BLaER1 treated with 17β-estradiol and CSF1 and Interleukin-3, amounts not matched to agents 10 nM and 100 nM (cell line): ENCODE results near the gene MAGOH.

Source experiments
- H3K27ac ChIP-seq, 11 experiments: shearing (Covaris generic); formaldehyde crosslinking; 2 replicates each; pipeline ENCODE4 v1.8.1; 2022
- H3K27me3 ChIP-seq, 11 experiments: shearing (Covaris generic); formaldehyde crosslinking; 2 replicates each; pipeline ENCODE4 v1.8.1; 2022
- H3K36me3 ChIP-seq, 11 experiments: shearing (Covaris generic); formaldehyde crosslinking; 2 replicates each; pipeline ENCODE4 v1.8.1; 2022
- H3K4me1 ChIP-seq, 10 experiments: shearing (Covaris generic); formaldehyde crosslinking; 2 replicates each; pipeline ENCODE4 v1.8.1; 2022
- H3K4me2 ChIP-seq, 11 experiments: shearing (Covaris generic); formaldehyde crosslinking; 2 replicates each; pipeline ENCODE4 v1.8.1; 2022
- H3K4me3 ChIP-seq, 10 experiments: shearing (Covaris generic); formaldehyde crosslinking; 2 replicates each; pipeline ENCODE4 v1.8.1; 2022
- H3K9ac ChIP-seq, 11 experiments: shearing (Covaris generic); formaldehyde crosslinking; 2 replicates each; pipeline ENCODE4 v1.8.1; 2022
- H3K9me3 ChIP-seq, 11 experiments: shearing (Covaris generic); formaldehyde crosslinking; replicated peaks in 1 of 11; 2 replicates each; pipeline ENCODE4 v1.8.1; 2022
- H4K20me1 ChIP-seq, 11 experiments: shearing (Covaris generic); formaldehyde crosslinking; 2 replicates each; pipeline ENCODE4 v1.8.1; 2022
- Cebpa-rat ChIP-seq, 11 experiments: shearing (Covaris generic); IDR thresholded peaks; 2 replicates each; pipeline ENCODE4 v1.8.1; 2022

MAGOH gene

DNA sequence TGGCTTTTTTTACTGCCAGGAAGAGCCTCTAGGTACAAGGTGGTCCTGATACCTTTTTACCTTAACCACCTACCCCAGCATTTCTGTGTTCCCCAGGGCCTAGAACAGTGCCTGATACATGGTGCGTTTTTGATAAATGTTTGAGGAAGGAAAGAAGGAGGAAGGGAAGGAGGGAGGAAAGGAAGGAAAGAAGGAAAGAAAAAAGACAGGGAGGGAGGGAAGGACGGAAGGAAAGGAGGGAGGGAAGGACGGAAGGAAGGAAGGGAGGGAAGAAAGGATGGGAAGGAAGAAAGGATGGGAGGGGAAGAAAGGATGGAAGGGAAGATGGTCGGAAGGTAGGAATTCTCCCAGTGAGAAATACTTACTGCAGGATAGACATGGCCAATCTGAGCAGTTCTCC is 12.0 kb upstream of the MAGOH start:
- TF ChIP-seq Cebpa-rat (IDR thresholded peaks at IDR 0.05), result no peak
- Histone ChIP-seq H3K9ac (no peak overlapping the region), H3K27ac (no peak overlapping the region), H3K36me3 (peaks cover 70 to 100% (median 96%) of the 10 kb centered on the region in 11 experiments), H3K4me1 (peaks cover 0 to 20% (median 16%) of the 10 kb centered on the region in 10 experiments; a peak in 16 of 20 replicates), H3K4me3 (no peak overlapping the region), H3K4me2 (no peak overlapping the region), H3K27me3 (no peaks in the 10 kb centered on the region), H3K9me3 (no peaks in the 10 kb centered on the region), H4K20me1 (peaks cover 0 to 8% (median 0%) of the 10 kb centered on the region in 11 experiments; a peak in 2 of 22 replicates)

DNA sequence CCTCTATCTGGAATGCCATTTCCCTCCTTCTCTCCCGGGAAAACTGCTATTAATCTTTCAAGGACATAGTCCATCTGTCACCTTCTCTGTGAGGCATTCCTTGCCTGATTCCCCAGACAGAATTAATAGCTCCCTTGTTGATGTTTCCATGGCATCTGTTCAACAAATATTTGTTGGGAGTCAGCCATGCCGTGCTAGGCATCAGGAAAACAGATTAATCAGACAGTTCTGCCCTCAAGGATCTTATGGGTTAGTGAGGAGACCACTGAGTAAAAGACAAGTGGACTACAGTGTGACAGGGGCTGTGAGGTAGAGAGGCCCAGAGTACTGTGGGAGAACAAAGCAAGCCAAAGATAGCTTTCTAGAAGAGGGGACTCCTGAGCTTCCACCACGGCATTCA is 11.4 kb upstream of the MAGOH start:
- Histone ChIP-seq H3K9me3 (no peaks in the 10 kb centered on the region), H3K4me1 (peaks cover 0 to 27% (median 16%) of the 10 kb centered on the region in 10 experiments; a peak in 16 of 20 replicates), H3K27me3 (no peaks in the 10 kb centered on the region), H4K20me1 (peaks cover 0 to 8% (median 0%) of the 10 kb centered on the region in 11 experiments; a peak in 2 of 22 replicates), H3K4me3 (no peak overlapping the region), H3K36me3 (peaks cover 64 to 100% (median 96%) of the 10 kb centered on the region in 11 experiments), H3K9ac (no peak overlapping the region), H3K27ac (no peak overlapping the region), H3K4me2 (no peak overlapping the region)
- TF ChIP-seq Cebpa-rat (IDR thresholded peaks at IDR 0.05), result no peak

DNA sequence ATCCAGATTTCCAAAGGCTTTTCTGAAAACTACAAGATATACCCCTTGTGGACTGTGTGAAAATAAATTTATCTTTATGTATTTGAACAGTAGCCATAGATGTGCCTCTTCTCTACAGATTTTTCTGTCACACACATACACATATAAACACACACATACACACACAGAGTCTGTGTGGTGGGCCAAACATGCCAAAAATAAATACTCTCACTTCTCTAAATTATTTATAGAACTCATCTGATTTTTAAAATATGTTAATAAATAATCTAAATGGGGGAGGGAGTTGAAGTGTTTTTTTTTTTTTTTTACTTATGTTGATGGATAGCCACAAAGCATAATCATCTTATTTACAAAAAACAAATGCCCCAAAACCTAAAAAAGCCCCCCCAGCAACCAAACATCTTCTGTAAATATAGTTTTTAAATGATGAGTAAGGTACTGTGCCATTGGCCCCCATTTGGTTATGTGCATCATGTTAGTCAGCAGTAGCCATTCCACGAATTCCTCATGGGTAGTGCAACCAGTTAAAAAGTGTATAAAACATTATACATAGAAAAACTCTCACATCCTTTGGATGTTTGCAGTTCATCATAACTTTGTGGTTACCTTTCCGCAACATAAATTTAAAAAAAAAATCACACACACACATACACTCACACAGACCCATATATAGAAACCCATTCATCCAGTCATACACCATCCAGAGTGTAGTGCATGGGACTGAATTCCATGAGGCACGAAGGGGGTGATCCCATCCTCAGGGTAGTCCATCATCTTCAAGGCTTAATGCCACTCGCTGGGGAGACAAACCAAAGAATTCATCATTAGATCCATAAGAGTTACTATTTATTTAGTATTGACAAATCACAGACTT is 8.2 kb upstream of the MAGOH start:
- peak overlapping the region in 1 of 11 experiments; percentile 1; a peak in 1 of 22 replicates for H3K27ac ChIP-seq
- no peak for TF ChIP-seq Cebpa-rat (IDR thresholded peaks at IDR 0.05)

DNA sequence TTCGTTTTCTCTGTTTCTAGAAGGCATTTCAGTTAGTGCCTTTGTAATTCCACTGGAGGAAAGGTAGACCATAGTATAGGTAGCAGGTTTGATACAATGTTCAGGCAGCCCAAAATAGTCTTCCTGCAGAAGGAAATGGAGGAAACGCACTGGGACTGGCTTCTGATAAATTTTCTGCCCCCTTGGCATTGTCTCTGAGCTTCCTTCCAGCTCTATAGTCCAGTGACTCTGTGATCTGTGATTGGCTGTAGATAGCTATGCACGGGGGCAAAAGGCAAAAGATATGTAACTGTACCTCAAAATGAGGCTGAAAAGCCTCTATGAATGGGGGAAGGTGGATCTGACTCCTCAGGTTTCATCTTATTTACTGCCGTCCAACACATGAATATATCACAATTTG is 5.8 kb upstream of the MAGOH start:
- H3K4me1 ChIP-seq, result peaks cover under 1 to 34% (median 19%) of the 10 kb centered on the region in 10 experiments; a peak in 18 of 20 replicates
- H3K36me3 ChIP-seq, result peaks cover 23 to 60% (median 52%) of the 10 kb centered on the region in 11 experiments
- no peak overlapping the region for H3K4me3 ChIP-seq
- H3K4me2 ChIP-seq, result peak overlapping the region in 2 of 11 experiments; percentile 13 to 20; a peak in 2 of 22 replicates
- H4K20me1 ChIP-seq, result peaks cover 0 to 2% (median 0%) of the 10 kb centered on the region in 11 experiments; a peak in 1 of 22 replicates
- H3K9me3 ChIP-seq, result no peaks in the 10 kb centered on the region
- H3K27me3 ChIP-seq, result no peaks in the 10 kb centered on the region
- H3K27ac ChIP-seq, result no peak overlapping the region
- H3K9ac ChIP-seq, result no peak overlapping the region
- no peak for TF ChIP-seq Cebpa-rat (IDR thresholded peaks at IDR 0.05)

More for the DNA sequence above, 8.2 kb upstream of the MAGOH start:
- Histone ChIP-seq H3K36me3 (peaks cover 46 to 84% (median 76%) of the 10 kb centered on the region in 11 experiments), H3K4me2 (peak overlapping the region in 8 of 11 experiments; percentile 20 to 55 (median 42); a peak in 13 of 22 replicates), H3K27me3 (no peaks in the 10 kb centered on the region), H3K9ac (no peak overlapping the region), H4K20me1 (peaks cover 0 to 8% (median 0%) of the 10 kb centered on the region in 11 experiments; a peak in 1 of 22 replicates), H3K4me1 (peaks cover 0 to 33% (median 17%) of the 10 kb centered on the region in 10 experiments; a peak in 16 of 20 replicates), H3K4me3 (no peak overlapping the region), H3K9me3 (no peaks in the 10 kb centered on the region)

DNA sequence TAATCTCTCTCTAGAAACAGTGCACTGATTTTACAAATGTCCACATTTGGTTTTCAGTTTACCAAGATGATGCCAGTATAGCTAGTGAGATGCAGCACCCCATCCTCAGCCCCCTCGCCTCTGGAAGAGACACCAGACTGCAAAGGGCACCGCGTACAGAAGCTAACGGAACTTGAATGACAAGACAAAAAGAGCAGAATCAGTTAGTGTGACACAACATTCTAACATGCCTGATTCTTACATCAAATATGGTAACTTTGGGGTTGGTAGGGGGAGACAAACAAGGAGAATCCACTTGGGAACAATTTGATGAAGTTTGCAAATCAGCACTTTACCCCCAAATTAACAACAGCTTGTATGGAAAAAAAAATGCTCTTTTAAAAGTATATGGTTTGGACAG is 4.1 kb upstream of the MAGOH start:
- H3K4me2 ChIP-seq, result no peak overlapping the region

DNA sequence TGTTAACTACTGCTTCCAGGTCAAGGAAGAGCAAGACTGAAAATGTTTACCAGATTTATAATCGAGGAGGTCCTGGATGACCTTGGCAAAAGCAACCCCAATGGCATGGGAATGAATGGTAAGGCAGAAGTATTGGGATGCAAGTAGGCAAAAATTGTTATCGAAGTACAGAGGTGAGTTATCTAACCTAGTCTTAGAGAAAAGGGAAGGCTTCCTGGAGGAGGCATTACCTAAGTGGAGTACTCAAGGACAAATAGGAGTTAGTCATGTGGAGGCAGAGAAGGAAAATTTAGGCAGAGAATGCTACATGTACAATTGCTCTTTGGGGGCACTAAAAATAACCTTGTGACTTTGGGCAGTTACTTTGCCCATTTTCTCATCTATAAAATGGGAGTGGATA is 3.5 kb upstream of the MAGOH start:
- Histone ChIP-seq H4K20me1 (peaks cover 0 to 13% (median 6%) of the 10 kb centered on the region in 11 experiments; a peak in 9 of 22 replicates), H3K4me2 (no peak overlapping the region), H3K4me3 (no peak overlapping the region), H3K9me3 (no peaks in the 10 kb centered on the region), H3K4me1 (peaks cover 14 to 42% (median 25%) of the 10 kb centered on the region in 10 experiments), H3K27me3 (no peaks in the 10 kb centered on the region), H3K36me3 (peaks cover 10 to 37% (median 29%) of the 10 kb centered on the region in 11 experiments; a peak in 19 of 22 replicates), H3K9ac (no peak overlapping the region), H3K27ac (no peak overlapping the region)
- no peak for TF ChIP-seq Cebpa-rat (IDR thresholded peaks at IDR 0.05)

More for the DNA sequence above, 4.1 kb upstream of the MAGOH start:
- TF ChIP-seq Cebpa-rat (IDR thresholded peaks at IDR 0.05), result no peak
- H3K4me3 ChIP-seq, result no peak overlapping the region
- H3K4me1 ChIP-seq, result peaks cover 8 to 42% (median 24%) of the 10 kb centered on the region in 10 experiments
- peaks cover 11 to 43% (median 35%) of the 10 kb centered on the region in 11 experiments; a peak in 21 of 22 replicates for H3K36me3 ChIP-seq
- H3K27ac ChIP-seq, result no peak overlapping the region
- no peak overlapping the region for H3K9ac ChIP-seq
- H4K20me1 ChIP-seq, result peaks cover 0 to 7% (median under 1%) of the 10 kb centered on the region in 11 experiments; a peak in 4 of 22 replicates
- H3K27me3 ChIP-seq, result no peaks in the 10 kb centered on the region
- no peaks in the 10 kb centered on the region for H3K9me3 ChIP-seq

DNA sequence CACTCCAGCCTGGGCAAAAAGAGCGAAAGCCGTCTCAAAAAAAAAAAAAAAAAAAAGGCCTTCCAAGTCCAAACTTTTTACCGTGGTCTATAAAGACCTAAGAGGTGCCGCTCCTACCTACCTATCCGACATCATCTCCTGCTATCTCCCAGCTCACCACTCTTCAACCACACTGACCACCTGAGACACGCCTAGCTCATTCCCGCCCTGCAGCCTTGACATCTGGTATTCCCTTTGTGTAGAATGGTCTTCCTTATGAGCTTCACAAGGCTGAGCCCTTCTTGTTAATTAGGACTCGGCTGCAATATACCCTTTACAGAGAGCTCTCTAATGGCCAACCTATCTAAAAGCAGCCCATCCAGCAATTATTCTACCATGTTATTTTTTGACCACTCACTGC is 680 bp downstream of the MAGOH start:
- no peak for TF ChIP-seq Cebpa-rat (IDR thresholded peaks at IDR 0.05)
- Histone ChIP-seq H3K9ac (peak overlapping the region; percentile 80 to 94 (median 91)), H3K27me3 (no peaks in the 10 kb centered on the region), H3K4me1 (peaks cover 22 to 30% (median 26%) of the 10 kb centered on the region in 10 experiments), H3K36me3 (peaks cover 35 to 44% (median 40%) of the 10 kb centered on the region in 11 experiments), H3K27ac (peak overlapping the region; percentile 65 to 88 (median 83)), H3K9me3 (no peaks in the 10 kb centered on the region), H4K20me1 (peaks cover 0 to 48% (median 28%) of the 10 kb centered on the region in 11 experiments; a peak in 14 of 22 replicates), H3K4me2 (peak overlapping the region; percentile 88 to 97 (median 96)), H3K4me3 (peak overlapping the region; percentile 80 to 99 (median 92))

DNA sequence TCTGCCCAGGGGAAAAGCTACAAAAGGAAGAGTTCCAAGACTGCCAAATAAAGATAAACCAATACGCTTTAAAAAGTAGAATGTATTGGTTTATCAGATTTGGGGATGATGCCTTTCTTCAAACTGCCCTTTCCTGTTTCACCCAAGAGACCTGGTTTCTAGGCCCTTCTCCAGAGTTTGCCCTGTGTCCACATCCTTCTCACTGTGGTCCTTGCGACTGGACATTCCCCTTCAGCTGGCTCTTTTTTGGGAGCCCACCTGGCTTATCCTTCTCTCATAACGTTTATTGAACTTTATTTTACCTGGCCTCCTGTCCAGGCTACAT is 17.4 kb downstream of the MAGOH start:
- H3K27ac ChIP-seq, result peak overlapping the region; percentile 54 to 92 (median 88); a peak in 21 of 22 replicates
- peaks cover 18 to 37% (median 28%) of the 10 kb centered on the region in 10 experiments for H3K4me1 ChIP-seq
- no peak for TF ChIP-seq Cebpa-rat (IDR thresholded peaks at IDR 0.05)

More for the DNA sequence above, 17.4 kb downstream of the MAGOH start:
- H3K36me3 ChIP-seq, result peaks cover 23 to 40% (median 32%) of the 10 kb centered on the region in 11 experiments
- H3K9ac ChIP-seq, result peak overlapping the region; percentile 79 to 94 (median 89)
- no peaks in the 10 kb centered on the region for H3K9me3 ChIP-seq
- H4K20me1 ChIP-seq, result no peaks in the 10 kb centered on the region
- peak overlapping the region; percentile 81 to 90 (median 87) for H3K4me2 ChIP-seq
- no peaks in the 10 kb centered on the region for H3K27me3 ChIP-seq
- peak overlapping the region; percentile 64 to 92 (median 74) for H3K4me3 ChIP-seq
